HG03025 (cell line): ENCODE data around the gene ZNF140.

Experiments used
- ATAC-seq: cut with Tn5 transposase; IDR thresholded peaks from one replicate; pipeline ENCODE4 v1.9.1; 2021; ENCODE audit warnings: mild to moderate bottlenecking, moderate library complexity; ENCODE audit not compliant: unreplicated experiment, low FRiP score

Gene ZNF140

DNA sequence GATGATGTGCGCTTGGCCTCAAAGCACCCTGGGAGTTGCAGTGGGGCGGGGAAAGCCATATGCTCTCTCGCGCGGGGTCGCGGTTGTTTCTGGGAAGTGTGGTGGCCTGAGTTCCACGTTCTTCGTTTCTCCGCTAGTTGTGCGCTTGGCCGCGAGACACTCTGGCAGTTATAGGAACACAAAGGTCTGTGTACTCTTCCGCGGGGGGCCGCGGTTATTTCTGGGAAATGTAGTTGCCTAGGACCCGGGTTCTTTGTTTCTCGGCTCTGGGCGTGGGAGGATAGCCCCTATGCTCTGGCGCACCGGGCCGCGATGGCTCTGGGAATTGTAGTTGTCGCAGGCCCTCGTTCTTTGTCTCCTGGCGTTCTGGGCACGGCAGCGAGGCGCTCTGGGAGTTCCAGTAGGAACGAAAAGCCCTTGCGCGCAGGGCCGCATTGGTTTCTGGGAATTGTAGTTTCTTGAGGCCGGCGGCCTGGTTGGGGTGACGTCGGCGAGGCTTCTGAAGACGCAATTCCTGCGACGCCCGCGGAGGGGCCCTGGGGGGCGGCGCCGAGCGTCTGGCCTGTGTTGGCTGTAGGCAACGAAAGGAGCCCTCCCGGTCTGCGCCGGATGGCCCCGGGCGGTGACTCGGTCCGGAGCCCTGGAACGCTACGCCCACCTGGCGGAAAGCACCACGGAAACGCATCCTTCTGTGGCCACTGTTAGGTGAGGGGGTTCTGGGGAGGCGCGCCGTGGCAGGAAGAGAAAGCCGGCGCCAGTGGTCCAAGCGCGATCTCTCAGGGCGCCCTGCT lies at the start of gene ZNF140:
Gene ZNF140, plus strand, starts transcription at position 556 of the 791 bp plus-strand sequence. CDS start 398 bp downstream, outside the sequence.
- peak; percentile 74 for ATAC-seq

- peak; percentile 89 for ATAC-seq
Observed at GRCh38 chr12:133037207-133038005, 43.3 kb upstream of the ZNF140 start, which contains the start of gene ZNF84. TSS of gene ZNF84 (plus strand) at chr12:133037509. CDS start at chr12:133041468, 3,959 bp downstream.

- no peak for ATAC-seq
Observed at GRCh38 chr12:133038118-133038709, 42.5 kb upstream of the ZNF140 start.

- no peak for ATAC-seq
Observed at GRCh38 chr12:133046698-133047097, 34.0 kb upstream of the ZNF140 start.

- no peak for ATAC-seq
Observed at GRCh38 chr12:133057446-133057845, 23.3 kb upstream of the ZNF140 start.

DNA sequence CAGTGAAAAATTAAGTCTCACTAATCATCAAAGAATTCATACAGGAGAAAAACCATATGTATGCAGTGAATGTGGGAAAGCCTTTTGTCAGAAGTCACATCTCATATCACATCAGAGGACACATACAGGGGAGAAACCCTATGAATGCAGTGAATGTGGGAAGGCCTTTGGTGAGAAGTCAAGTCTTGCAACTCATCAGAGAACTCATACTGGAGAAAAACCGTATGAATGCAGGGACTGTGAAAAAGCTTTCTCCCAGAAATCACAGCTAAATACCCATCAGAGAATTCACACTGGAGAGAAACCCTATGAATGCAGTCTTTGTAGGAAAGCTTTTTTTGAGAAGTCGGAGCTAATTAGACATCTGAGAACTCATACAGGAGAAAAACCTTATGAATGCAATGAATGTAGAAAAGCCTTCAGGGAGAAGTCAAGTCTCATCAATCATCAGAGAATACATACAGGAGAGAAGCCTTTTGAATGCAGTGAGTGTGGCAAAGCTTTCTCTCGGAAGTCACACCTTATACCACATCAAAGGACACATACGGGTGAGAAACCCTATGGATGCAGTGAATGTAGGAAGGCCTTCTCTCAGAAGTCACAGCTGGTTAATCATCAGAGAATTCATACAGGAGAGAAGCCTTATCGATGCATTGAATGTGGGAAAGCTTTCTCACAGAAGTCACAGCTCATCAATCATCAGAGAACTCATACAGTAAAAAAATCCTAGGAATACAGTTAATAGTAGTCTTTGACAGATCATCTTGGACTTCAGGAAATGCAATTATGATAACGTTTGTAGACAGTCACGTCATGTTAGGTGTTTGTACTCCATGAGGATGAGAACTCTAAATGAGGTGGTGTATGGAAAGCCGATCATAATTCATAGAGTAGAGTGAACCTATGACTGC lies 22.3 kb upstream of the ZNF140 start:
- ATAC-seq: no peak

GRCh38 chr12:133061954-133062353 lies 18.8 kb upstream of the ZNF140 start:
- no peak for ATAC-seq

DNA sequence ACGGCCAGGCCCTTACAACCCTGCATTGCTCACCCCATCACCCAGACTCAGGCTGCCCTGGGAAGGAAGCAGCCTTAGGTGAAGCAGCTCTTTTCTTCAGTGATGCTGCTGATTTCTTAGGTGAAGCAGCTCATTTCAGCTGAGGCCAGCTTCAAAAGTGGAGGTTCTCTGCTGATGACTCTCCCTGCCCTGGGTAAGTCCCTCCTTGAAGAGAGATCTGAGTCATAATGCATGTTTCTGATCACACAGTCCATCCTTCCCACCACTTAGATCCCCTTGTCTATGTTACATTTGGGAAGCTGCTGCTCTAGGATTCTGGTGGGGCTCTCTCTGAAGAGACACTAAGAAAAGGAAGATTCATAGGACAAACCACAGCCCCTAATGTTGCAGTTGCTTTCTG lies 17.2 kb upstream of the ZNF140 start:
- ATAC-seq: no peak

- ATAC-seq: no peak
Observed at GRCh38 chr12:133073836-133074235, 6.9 kb upstream of the ZNF140 start.

DNA sequence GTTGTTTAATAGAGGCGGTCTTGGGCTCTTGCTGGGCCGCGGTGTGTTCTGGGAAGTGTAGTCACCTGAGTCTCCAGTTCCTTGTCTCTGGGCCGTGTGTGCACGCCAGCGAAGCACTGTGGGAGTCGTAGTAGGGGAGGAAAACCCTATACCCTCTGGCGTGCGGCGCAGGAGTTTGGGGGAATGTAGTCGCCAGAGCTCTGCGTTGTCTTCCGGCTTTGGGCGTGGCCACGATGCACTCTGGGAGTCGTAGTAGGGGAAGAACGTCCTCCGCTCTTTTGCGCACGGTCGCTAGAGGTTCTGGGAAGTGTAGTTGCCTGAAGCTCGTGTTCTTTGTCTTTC lies 726 bp upstream of the ZNF140 start:
- ATAC-seq: peak; percentile 89

DNA sequence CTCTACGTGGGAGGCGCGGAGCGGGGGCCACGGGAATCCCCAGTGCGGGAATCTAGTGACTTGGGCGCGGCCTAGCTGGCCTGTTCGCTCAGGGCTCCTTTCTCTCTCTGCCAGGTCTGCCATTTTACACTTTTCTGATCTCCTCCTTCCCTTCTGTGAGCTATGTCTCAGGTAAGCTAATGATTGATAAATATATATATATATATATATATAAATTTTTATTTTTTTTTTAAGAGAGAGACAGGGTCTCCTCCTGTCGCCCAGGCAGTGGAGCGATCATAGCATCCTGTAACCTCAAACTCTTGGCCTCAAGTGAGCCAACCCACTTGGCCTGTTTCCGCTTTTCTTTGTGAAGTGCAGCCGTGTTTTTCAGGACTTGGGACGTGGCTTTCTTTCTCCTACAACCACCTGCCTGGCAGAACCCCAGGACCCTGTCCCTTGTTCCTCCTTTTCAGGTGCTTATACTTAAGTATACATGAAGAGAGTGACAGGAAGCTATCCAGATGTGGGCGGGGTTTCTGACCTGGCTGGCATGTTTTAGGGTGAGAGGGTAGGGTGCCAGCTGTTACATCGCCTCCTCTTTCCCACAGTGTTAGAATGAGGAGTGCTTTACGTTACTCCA lies 547 bp downstream of the ZNF140 start:
- ATAC-seq: no peak

DNA sequence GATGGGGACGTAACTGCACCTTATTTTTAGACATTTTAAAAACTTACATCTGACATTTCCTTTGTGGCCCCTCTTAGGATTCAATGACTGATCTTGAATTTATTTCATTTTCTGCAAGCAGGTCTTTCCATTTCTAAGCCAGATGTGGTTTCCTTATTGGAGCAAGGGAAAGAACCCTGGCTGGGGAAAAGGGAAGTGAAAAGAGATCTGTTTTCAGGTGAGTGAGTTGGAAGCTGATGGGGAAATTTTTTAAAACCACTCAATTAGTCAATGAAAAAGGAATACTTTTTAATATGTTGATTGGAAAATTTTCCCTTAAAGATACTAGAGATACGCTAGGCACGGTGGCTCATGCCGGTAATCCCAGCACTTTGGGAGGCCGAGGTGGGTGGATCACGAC lies 2.6 kb downstream of the ZNF140 start:
- no peak for ATAC-seq

GRCh38 chr12:133105620-133106019 lies 24.9 kb downstream of the ZNF140 start:
- ATAC-seq: no peak

- no peak for ATAC-seq
Observed at GRCh38 chr12:133106253-133106652, 25.5 kb downstream of the ZNF140 start.

GRCh38 chr12:133107121-133107520 lies 26.4 kb downstream of the ZNF140 start:
- ATAC-seq: no peak

- no peak for ATAC-seq
Observed at GRCh38 chr12:133108150-133108549, 27.4 kb downstream of the ZNF140 start.

DNA sequence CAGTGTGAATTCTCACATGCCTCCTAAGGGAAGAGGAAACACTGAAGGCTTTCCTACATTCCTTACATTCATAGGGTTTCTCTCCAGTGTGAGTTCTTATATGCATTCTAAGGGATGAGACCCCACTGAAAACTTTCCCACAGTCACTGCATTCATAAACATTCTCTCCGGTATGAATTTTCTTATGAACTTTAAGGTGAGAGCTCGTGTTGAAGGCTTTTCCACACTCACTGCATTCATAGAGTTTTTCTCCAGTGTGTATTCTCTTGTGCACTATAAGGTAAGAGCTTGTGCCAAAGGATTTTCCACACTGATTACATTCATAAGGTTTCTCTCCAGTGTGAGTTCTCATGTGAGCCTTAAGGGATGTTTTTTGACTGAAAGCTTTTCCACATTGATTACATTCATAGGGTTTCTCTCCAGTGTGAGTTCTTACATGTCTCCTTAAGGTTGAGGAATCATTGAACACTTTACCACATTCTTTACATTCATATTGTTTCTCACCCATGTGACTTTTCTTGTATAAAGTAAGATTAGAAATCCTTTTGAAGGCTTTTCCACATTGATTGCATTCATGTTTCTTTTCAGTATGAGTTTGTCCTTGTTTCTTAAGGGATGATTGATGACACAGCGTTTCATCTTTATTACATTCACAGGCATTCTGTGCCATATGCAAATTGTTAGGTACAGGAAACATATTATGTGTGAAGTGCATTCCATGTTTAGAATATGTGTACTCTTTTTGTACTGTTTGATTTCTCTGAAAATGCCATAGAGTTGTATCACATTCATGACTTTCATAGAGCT lies 39.9 kb downstream of the ZNF140 start:
- no peak for ATAC-seq

DNA sequence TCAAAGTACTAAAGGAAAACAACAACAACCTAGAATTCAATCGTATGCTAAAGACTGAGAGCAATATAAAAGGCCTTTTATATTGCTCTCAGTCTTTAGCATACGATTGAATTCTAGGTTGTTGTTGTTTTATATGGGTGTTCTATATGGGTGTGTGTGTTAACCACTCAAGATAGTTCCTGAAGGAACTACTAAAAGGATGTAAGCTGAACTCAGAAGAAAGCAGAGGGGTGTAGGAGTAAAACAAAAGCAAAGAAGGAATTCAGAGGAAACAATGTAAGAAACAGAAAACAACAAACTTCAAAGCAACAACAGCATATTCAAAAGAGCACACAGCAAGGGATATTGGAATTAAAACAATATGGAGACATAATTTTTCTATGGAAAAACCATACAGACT lies 44.0 kb downstream of the ZNF140 start:
- no peak for ATAC-seq
